ENCODE data around the gene GLP1R.
A peak's percentile ranks its signal among the peaks of the same experiment; 100 is the strongest.

GLP1R gene

DNA sequence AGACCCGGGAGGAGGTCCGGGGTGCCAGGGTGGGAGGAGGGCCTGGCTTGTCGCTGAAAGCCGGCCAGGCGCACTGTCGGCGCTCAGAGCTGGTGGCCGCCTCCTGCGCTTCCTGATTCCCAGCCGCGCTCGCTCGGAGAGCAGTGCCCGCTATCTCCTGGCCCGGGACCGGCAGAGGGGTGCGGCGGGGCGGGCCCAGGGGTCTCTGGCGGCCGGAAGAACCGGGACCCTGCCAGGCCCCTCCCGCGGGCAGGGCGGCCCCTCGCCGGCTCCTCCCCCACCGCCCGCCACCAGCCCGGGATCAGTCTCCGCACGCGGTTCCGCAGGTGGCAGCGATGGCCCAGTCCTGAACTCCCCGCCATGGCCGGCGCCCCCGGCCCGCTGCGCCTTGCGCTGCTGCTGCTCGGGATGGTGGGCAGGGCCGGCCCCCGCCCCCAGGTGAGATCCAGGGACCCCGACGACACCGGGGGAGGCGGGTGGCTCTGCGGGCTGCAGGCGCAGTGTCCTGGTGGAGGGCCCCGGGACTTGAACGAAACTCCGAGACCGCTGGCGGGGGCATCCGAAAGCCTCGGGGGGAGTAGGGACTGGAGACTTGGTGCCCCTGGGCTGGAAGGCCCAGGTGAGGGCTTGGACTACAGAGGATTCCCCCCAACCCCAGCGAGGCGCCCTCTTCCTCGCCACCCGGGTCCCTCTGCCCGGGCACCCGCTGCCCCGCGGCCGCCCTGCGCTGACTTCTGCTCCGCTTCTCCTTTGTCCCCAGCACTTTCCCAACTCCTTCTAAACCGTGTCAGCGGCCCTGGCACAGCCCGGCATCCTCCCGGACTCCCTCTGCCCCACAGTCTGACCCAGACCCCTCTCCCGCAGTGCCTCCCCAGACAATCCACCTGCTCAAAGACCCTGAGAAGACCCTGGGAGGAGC lies at the start of gene GLP1R:
GLP1R (plus strand) TSS at position 301 of the 919 bp plus-strand sequence; CDS start at position 361, 60 bp downstream.
- no peak within 1 kb of the TSS for H3K9ac ChIP-seq (ENCODE audit: low read length)
- no peak within 1 kb of the TSS for H3K4me3 ChIP-seq (ENCODE audit: low read depth, low read length, poor library complexity, severe bottlenecking)
- H3K9me3 ChIP-seq (ENCODE audit: low read length), result no peaks in the 10 kb centered on the region
- no peaks in the 10 kb centered on the region for H4K20me1 ChIP-seq (ENCODE audit: insufficient read depth, low read length)
- H3K79me2 ChIP-seq (ENCODE audit: insufficient read depth, low read length), result no peaks in the 10 kb centered on the region
- H3K4me2 ChIP-seq (ENCODE audit: low read length), result no peak within 1 kb of the TSS
- H3K9me2 ChIP-seq (ENCODE audit: low read depth, low read length), result no peaks in the 10 kb centered on the region
- H3K4me1 ChIP-seq (ENCODE audit: insufficient read depth, low read length, severe bottlenecking), result no peaks in the 10 kb centered on the region
- no peak within 1 kb of the TSS for H2AFZ ChIP-seq (ENCODE audit: low read length)
- TF ChIP-seq EZH2 (IDR thresholded peaks at IDR 0.05; ENCODE audit: borderline replicate concordance, low read length), result no peak
- TF ChIP-seq, protein P1, sequence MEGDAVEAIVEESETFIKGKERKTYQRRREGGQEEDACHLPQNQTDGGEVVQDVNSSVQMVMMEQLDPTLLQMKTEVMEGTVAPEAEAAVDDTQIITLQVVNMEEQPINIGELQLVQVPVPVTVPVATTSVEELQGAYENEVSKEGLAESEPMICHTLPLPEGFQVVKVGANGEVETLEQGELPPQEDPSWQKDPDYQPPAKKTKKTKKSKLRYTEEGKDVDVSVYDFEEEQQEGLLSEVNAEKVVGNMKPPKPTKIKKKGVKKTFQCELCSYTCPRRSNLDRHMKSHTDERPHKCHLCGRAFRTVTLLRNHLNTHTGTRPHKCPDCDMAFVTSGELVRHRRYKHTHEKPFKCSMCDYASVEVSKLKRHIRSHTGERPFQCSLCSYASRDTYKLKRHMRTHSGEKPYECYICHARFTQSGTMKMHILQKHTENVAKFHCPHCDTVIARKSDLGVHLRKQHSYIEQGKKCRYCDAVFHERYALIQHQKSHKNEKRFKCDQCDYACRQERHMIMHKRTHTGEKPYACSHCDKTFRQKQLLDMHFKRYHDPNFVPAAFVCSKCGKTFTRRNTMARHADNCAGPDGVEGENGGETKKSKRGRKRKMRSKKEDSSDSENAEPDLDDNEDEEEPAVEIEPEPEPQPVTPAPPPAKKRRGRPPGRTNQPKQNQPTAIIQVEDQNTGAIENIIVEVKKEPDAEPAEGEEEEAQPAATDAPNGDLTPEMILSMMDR (IDR thresholded peaks at IDR 0.05; ENCODE audit: low read length), result no peak
- H3K27ac ChIP-seq (ENCODE audit: low read depth, low read length, poor library complexity, severe bottlenecking), result no peak within 1 kb of the TSS
- H3F3A ChIP-seq (ENCODE audit: insufficient read depth, low read length), result no peaks in the 10 kb centered on the region
- H3K27me3 ChIP-seq (ENCODE audit: insufficient read depth, low read length), result no peaks in the 10 kb centered on the region
- no peaks in the 10 kb centered on the region for H3K36me3 ChIP-seq (ENCODE audit: insufficient read depth, low read length)

DNA sequence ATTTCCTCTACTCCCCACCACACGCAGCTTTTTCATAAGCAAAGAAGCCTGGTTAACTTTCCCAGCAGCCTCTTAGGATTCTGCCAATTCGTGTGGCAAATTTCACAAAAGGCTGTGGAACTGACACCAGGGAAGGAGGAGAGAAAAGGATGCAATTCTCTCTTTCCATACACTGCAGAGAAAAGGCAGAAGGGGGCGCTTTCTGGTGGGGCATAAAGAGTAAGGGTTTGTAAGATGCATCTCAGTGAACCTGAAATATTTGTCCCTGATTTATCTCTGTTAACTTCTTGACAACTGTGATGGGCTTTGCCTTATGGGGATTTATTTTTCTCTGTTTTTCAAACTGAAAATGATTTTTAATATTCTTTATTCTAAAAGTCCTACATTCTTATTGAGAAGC lies 45.5 kb upstream of the GLP1R start:
- Histone ChIP-seq H3K79me2 (ENCODE audit: insufficient read depth, low read length) (no peaks in the 10 kb centered on the region), H2AFZ (ENCODE audit: low read length) (no peak overlapping the region), H3F3A (ENCODE audit: insufficient read depth, low read length) (no peaks in the 10 kb centered on the region), H3K9me2 (ENCODE audit: low read depth, low read length) (no peaks in the 10 kb centered on the region), H3K4me3 (ENCODE audit: low read depth, low read length, poor library complexity, severe bottlenecking) (no peak overlapping the region), H3K27me3 (ENCODE audit: insufficient read depth, low read length) (no peaks in the 10 kb centered on the region; the same call in 1 of the 2 replicates), H3K9me3 (ENCODE audit: low read length) (no peaks in the 10 kb centered on the region), H3K27ac (ENCODE audit: low read depth, low read length, poor library complexity, severe bottlenecking) (no peak overlapping the region), H3K36me3 (ENCODE audit: insufficient read depth, low read length) (no peaks in the 10 kb centered on the region), H4K20me1 (ENCODE audit: insufficient read depth, low read length) (no peaks in the 10 kb centered on the region), H3K4me2 (ENCODE audit: low read length) (no peak overlapping the region), H3K9ac (ENCODE audit: low read length) (no peak overlapping the region), H3K4me1 (ENCODE audit: insufficient read depth, low read length, severe bottlenecking) (no peaks in the 10 kb centered on the region)
- TF ChIP-seq, protein P1 (IDR thresholded peaks at IDR 0.05; ENCODE audit: low read length), result peak; percentile 21; the same call in 1 of the 2 replicates
- TF ChIP-seq EZH2 (IDR thresholded peaks at IDR 0.05; ENCODE audit: borderline replicate concordance, low read length), result no peak

DNA sequence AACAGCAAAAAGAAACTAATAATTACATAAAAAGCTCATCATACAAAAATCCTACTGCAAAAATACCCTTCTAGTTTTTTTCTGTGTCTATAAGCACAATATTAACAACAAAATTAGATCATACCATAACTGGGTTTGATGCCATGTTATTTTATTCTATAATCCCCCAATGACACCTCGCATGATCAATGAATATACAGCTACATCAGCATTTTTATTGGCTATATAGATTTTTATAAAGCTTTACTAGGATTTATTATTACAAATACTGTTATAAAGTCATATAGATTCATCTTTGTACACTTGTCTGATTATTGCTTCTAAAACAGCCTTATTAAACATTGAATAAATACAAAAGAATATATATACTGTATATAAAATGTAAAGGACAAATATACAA lies 45.1 kb upstream of the GLP1R start:
- Histone ChIP-seq H3K36me3 (ENCODE audit: insufficient read depth, low read length) (no peaks in the 10 kb centered on the region), H3K4me3 (ENCODE audit: low read depth, low read length, poor library complexity, severe bottlenecking) (no peak overlapping the region), H3K4me1 (ENCODE audit: insufficient read depth, low read length, severe bottlenecking) (no peaks in the 10 kb centered on the region), H3K4me2 (ENCODE audit: low read length) (no peak overlapping the region), H3K9me2 (ENCODE audit: low read depth, low read length) (no peaks in the 10 kb centered on the region), H3F3A (ENCODE audit: insufficient read depth, low read length) (no peaks in the 10 kb centered on the region), H3K27ac (ENCODE audit: low read depth, low read length, poor library complexity, severe bottlenecking) (no peak overlapping the region), H2AFZ (ENCODE audit: low read length) (no peak overlapping the region), H3K27me3 (ENCODE audit: insufficient read depth, low read length) (no peaks in the 10 kb centered on the region; the same call in 1 of the 2 replicates), H4K20me1 (ENCODE audit: insufficient read depth, low read length) (no peaks in the 10 kb centered on the region), H3K9ac (ENCODE audit: low read length) (no peak overlapping the region), H3K9me3 (ENCODE audit: low read length) (no peaks in the 10 kb centered on the region), H3K79me2 (ENCODE audit: insufficient read depth, low read length) (no peaks in the 10 kb centered on the region)
- TF ChIP-seq, protein P1 (IDR thresholded peaks at IDR 0.05; ENCODE audit: low read length), result no peak

Data from OCI-LY1 (cell line).